WTC11 (cell line): ENCODE data around the gene TTLL11. TPM values are rescaled to one million over a fixed set of nuclear protein-coding genes. Genes with fewer than 3 reads are reported as not detected.

Source experiments
- ATAC-seq: fragments of 200-7000 bp; cut with Tn5 transposase; 2 replicates; pipeline ENCODE4 v1.10.0; 2021; ENCODE audit warnings: mild to moderate bottlenecking, moderate library complexity
- CTCF ChIA-PET: fragments of 300-600 bp; sonication (Branson Sonifier 250); formaldehyde crosslinking; loops from one replicate; lab custom pipeline; 2021; ENCODE audit warnings: antibody characterized with exemption; lab: Charles Lee
- POLR2A ChIA-PET: fragments of 350-600 bp; sonication (Branson Sonifier 250); formaldehyde crosslinking; loops from one replicate; lab custom pipeline; 2021; ENCODE audit warnings: antibody characterized with exemption; lab: Charles Lee
- DNase-seq: peaks from one replicate; pipeline ENCODE4 v3.0.0; 2021; ENCODE audit warnings: low spot score
- H3K27ac Mint-ChIP-seq: 2 replicates; pipeline ENCODE4 v1.8.0; 2021; ENCODE audit warnings: mixed read lengths
- H3K27me3 Mint-ChIP-seq: 2 replicates; pipeline ENCODE4 v1.8.0; 2021; ENCODE audit warnings: low read depth, mild to moderate bottlenecking, moderate library complexity, mixed read lengths
- H3K36me3 Mint-ChIP-seq: 2 replicates; pipeline ENCODE4 v1.8.0; 2021; ENCODE audit warnings: mixed read lengths
- H3K4me1 Mint-ChIP-seq: 2 replicates; pipeline ENCODE4 v1.8.0; 2022; ENCODE audit warnings: mixed read lengths
- H3K4me3 Mint-ChIP-seq: 2 replicates; pipeline ENCODE4 v1.8.0; 2021; ENCODE audit warnings: mild to moderate bottlenecking, moderate library complexity, mixed read lengths
- H3K9me3 Mint-ChIP-seq: 2 replicates; pipeline ENCODE4 v1.8.0; 2021; ENCODE audit warnings: mixed read lengths
- ATF2 ChIP-seq: sonication (generic); formaldehyde crosslinking; IDR thresholded peaks from 2 replicates; pipeline ENCODE4 v1.8.1; 2022; ENCODE audit warnings: low read depth, missing genetic modification reagents, borderline replicate concordance
- ATF3 ChIP-seq: sonication (generic); formaldehyde crosslinking; conservative IDR thresholded peaks from 2 replicates; pipeline ENCODE4 v1.8.1; 2022; ENCODE audit warnings: mild to moderate bottlenecking, missing genetic modification reagents
- ATF6 ChIP-seq: sonication (generic); formaldehyde crosslinking; IDR thresholded peaks from 2 replicates; pipeline ENCODE4 v1.8.1; 2023; ENCODE audit warnings: mild to moderate bottlenecking, missing genetic modification reagents
- CREM ChIP-seq: sonication (generic); formaldehyde crosslinking; IDR thresholded peaks from 2 replicates; pipeline ENCODE4 v1.8.1; 2022; ENCODE audit warnings: mild to moderate bottlenecking, missing genetic modification reagents, moderate library complexity
- E2F5 ChIP-seq: sonication (generic); formaldehyde crosslinking; IDR thresholded peaks from 2 replicates; pipeline ENCODE4 v1.8.1; 2022; ENCODE audit warnings: mild to moderate bottlenecking, moderate library complexity, missing genetic modification reagents
- ETV6 ChIP-seq: sonication (generic); formaldehyde crosslinking; IDR thresholded peaks from 2 replicates; pipeline ENCODE4 v1.8.1; 2022; ENCODE audit warnings: mild to moderate bottlenecking, missing genetic modification reagents
- FOXJ3 ChIP-seq: sonication (generic); formaldehyde crosslinking; IDR thresholded peaks from 2 replicates; pipeline ENCODE4 v1.9.0; 2021; ENCODE audit warnings: missing genetic modification reagents, mild to moderate bottlenecking, borderline replicate concordance
- GABPB1 ChIP-seq: sonication (generic); formaldehyde crosslinking; IDR thresholded peaks from 2 replicates; pipeline ENCODE4 v1.8.1; 2023; ENCODE audit warnings: mild to moderate bottlenecking, missing genetic modification reagents
- HMGA2 ChIP-seq: fragments of 250-450 bp; sonication (Bioruptor Pico); IDR thresholded peaks from 2 replicates; pipeline ENCODE4 v1.4.0; 2021; ENCODE audit warnings: mild to moderate bottlenecking, moderate library complexity
- IRF2 ChIP-seq: sonication (generic); formaldehyde crosslinking; IDR thresholded peaks from 2 replicates; pipeline ENCODE4 v1.8.0; 2022; ENCODE audit warnings: low read depth, missing genetic modification reagents, borderline replicate concordance
- JUN ChIP-seq: sonication (generic); formaldehyde crosslinking; IDR thresholded peaks from 2 replicates; pipeline ENCODE4 v1.8.0; 2023; ENCODE audit warnings: mild to moderate bottlenecking, missing genetic modification reagents
- NFATC4 ChIP-seq: fragments of 250-450 bp; sonication (Bioruptor Pico); IDR thresholded peaks from 2 replicates; pipeline ENCODE4 v1.9.0; 2021; ENCODE audit warnings: mild to moderate bottlenecking
- NR3C1 ChIP-seq: sonication (generic); formaldehyde crosslinking; conservative IDR thresholded peaks from 2 replicates; pipeline ENCODE4 v1.8.1; 2023; ENCODE audit warnings: low read depth, mild to moderate bottlenecking, missing genetic modification reagents
- SMAD3 ChIP-seq: sonication (generic); formaldehyde crosslinking; IDR thresholded peaks from 2 replicates; pipeline ENCODE4 v1.8.0; 2022; ENCODE audit warnings: missing genetic modification reagents, mild to moderate bottlenecking, borderline replicate concordance
- ZBTB43 ChIP-seq: sonication (generic); formaldehyde crosslinking; IDR thresholded peaks from 2 replicates; pipeline ENCODE4 v1.8.1; 2023; ENCODE audit warnings: mild to moderate bottlenecking, missing genetic modification reagents
- ZMAT4 ChIP-seq: fragments of 250-450 bp; sonication (Bioruptor Pico); IDR thresholded peaks from 2 replicates; pipeline ENCODE4 v1.9.0; 2021; ENCODE audit warnings: mild to moderate bottlenecking
- ZNF232 ChIP-seq: sonication (generic); formaldehyde crosslinking; IDR thresholded peaks from 2 replicates; pipeline ENCODE4 v1.8.0; 2022; ENCODE audit warnings: mild to moderate bottlenecking, missing genetic modification reagents
- ZNF396 ChIP-seq: fragments of 250-450 bp; sonication (Bioruptor Pico); IDR thresholded peaks from 2 replicates; pipeline ENCODE4 v1.8.0; 2021; ENCODE audit warnings: mild to moderate bottlenecking, moderate library complexity, borderline replicate concordance
- ZNF423 ChIP-seq: fragments of 250-450 bp; sonication (Bioruptor Pico); IDR thresholded peaks from 2 replicates; pipeline ENCODE4 v2.1.2; 2022; ENCODE audit warnings: mild to moderate bottlenecking, moderate library complexity
- ZNF512 ChIP-seq: sonication (generic); formaldehyde crosslinking; IDR thresholded peaks from 2 replicates; pipeline ENCODE4 v1.8.1; 2022; ENCODE audit warnings: missing genetic modification reagents, borderline replicate concordance
- total RNA-seq: library from RNA; stranded (reverse); gene quantifications from 3 replicates; pipeline ENCODE4 v1.2.3, GENCODE V29; 2021
- TF ChIP-seq, protein P1 (sequence below): fragments of 200-600 bp; IDR thresholded peaks from 2 replicates; pipeline ENCODE4 v1.8.0; 2022; ENCODE audit warnings: antibody characterized with exemption
- TF ChIP-seq, protein P2 (sequence below): sonication (generic); formaldehyde crosslinking; IDR thresholded peaks from 2 replicates; pipeline ENCODE4 v1.8.1; 2022; ENCODE audit warnings: mild to moderate bottlenecking, missing genetic modification reagents, moderate library complexity, borderline replicate concordance

TTLL11 gene
- total RNA-seq, 1 experiment from 2014 or later, result 1.1 TPM

DNA sequence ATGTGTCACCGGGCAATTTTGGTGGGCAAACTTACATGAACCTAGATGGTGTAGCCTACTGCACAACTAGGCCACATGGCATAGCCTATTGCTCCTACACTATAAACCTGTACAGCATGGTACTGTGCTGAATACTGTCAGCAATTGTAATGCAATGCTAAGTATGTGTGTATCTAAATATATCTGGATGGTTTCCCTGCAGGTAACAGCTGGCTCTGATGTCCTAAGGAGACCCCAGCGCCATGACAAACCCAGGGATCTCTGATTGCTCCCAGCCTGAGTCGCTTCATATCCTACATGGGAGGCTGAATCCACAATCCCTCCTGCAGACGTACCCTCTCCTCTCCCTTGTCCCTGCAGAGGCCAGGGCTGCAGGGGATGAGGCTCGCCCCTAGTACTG, 26.6 kb upstream of the TTLL11 start:
- no peak overlapping the region for H3K27ac Mint-ChIP-seq
- no peak for TF ChIP-seq ATF2
- no peak for TF ChIP-seq IRF2
- no peak for TF ChIP-seq ATF6 (CRISPR knock-in tag)
- no peak for TF ChIP-seq E2F5
- no peak for TF ChIP-seq ZNF512 (CRISPR knock-in tag)
- TF ChIP-seq HMGA2 (CRISPR knock-in tag), result no peak
- no peak for TF ChIP-seq NR3C1 (CRISPR knock-in tag)
- TF ChIP-seq GABPB1 (CRISPR knock-in tag), result no peak
- no peak for TF ChIP-seq JUN (CRISPR knock-in tag)
- no peak for TF ChIP-seq NFATC4 (CRISPR knock-in tag)
- no peak for TF ChIP-seq ETV6 (CRISPR knock-in tag)
- TF ChIP-seq ATF3 (CRISPR knock-in tag), result no peak
- no peak for TF ChIP-seq CREM (CRISPR knock-in tag)
- TF ChIP-seq FOXJ3 (CRISPR knock-in tag), result no peak
- TF ChIP-seq, protein P1, sequence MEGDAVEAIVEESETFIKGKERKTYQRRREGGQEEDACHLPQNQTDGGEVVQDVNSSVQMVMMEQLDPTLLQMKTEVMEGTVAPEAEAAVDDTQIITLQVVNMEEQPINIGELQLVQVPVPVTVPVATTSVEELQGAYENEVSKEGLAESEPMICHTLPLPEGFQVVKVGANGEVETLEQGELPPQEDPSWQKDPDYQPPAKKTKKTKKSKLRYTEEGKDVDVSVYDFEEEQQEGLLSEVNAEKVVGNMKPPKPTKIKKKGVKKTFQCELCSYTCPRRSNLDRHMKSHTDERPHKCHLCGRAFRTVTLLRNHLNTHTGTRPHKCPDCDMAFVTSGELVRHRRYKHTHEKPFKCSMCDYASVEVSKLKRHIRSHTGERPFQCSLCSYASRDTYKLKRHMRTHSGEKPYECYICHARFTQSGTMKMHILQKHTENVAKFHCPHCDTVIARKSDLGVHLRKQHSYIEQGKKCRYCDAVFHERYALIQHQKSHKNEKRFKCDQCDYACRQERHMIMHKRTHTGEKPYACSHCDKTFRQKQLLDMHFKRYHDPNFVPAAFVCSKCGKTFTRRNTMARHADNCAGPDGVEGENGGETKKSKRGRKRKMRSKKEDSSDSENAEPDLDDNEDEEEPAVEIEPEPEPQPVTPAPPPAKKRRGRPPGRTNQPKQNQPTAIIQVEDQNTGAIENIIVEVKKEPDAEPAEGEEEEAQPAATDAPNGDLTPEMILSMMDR, result no peak
- TF ChIP-seq ZNF396 (CRISPR knock-in tag), result no peak
- TF ChIP-seq ZNF423, result no peak
- TF ChIP-seq SMAD3 (CRISPR knock-in tag), result no peak
- TF ChIP-seq ZNF232, result no peak
- TF ChIP-seq, all 79 proteins: peak for 0
- Mint-ChIP-seq H3K4me3 (no peak overlapping the region), H3K4me1 (peaks cover 21% of the 10 kb centered on the region), H3K27me3 (peaks cover 6% of the 10 kb centered on the region), H3K36me3 (no peaks in the 10 kb centered on the region), H3K9me3 (no peaks in the 10 kb centered on the region)
- CTCF ChIA-PET, result interaction anchor here (0.7 to 24.3 kb wide), 5 partner anchors 22 to 238 kb away, joined by 3 to 627 read pairs (median 4); no protein-coding TSS in a partner anchor
- ATAC-seq (no peak), DNase-seq (no peak)
- POLR2A ChIA-PET, result no interaction called here

- TF ChIP-seq, protein P2, sequence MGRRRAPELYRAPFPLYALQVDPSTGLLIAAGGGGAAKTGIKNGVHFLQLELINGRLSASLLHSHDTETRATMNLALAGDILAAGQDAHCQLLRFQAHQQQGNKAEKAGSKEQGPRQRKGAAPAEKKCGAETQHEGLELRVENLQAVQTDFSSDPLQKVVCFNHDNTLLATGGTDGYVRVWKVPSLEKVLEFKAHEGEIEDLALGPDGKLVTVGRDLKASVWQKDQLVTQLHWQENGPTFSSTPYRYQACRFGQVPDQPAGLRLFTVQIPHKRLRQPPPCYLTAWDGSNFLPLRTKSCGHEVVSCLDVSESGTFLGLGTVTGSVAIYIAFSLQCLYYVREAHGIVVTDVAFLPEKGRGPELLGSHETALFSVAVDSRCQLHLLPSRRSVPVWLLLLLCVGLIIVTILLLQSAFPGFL (CRISPR knock-in tag), result no peak
- no peak for TF ChIP-seq NR3C1 (CRISPR knock-in tag)
- no peak for TF ChIP-seq ZNF232
- TF ChIP-seq ZMAT4 (CRISPR knock-in tag), result no peak
- TF ChIP-seq ZBTB43, result no peak
- TF ChIP-seq, all 79 proteins: peak for 0
- ChIA-PET CTCF (interaction anchor here (1.0 to 24.3 kb wide), 3 partner anchors 22 to 238 kb away, joined by 3 to 627 read pairs (median 4); no protein-coding TSS in a partner anchor), POLR2A (no interaction called here)
- Mint-ChIP-seq H3K27ac (no peak overlapping the region), H3K4me1 (peaks cover 26% of the 10 kb centered on the region), H3K4me3 (no peak overlapping the region), H3K27me3 (no peaks in the 10 kb centered on the region; the same call in none of the 2 replicates), H3K9me3 (no peaks in the 10 kb centered on the region), H3K36me3 (no peaks in the 10 kb centered on the region)
- DNase-seq, result no peak
- no peak for ATAC-seq
Observed at GRCh38 chr9:122119166-122119521, 26.0 kb upstream of the TTLL11 start.
